AG09309 (cell line): ENCODE data around the gene TREML2.

ENCODE experiments used
- DNase-seq: peaks from one replicate; pipeline ENCODE4 v3.0.0-alpha.2; 2010; ENCODE audit warnings: low read depth
- H3K4me3 ChIP-seq: 2 replicates; pipeline ENCODE4 v1.5.1; 2011; ENCODE audit warnings: mild to moderate bottlenecking, low read depth, low read length, moderate library complexity; ENCODE audit not compliant: control insufficient read depth
- CTCF ChIP-seq: IDR thresholded peaks from 2 replicates; pipeline ENCODE4 v1.5.1; 2011; ENCODE audit warnings: mild to moderate bottlenecking, low read depth, low read length, inconsistent platforms; ENCODE audit not compliant: insufficient read depth, control insufficient read depth; ENCODE audit errors: missing control alignments

TREML2 gene

GRCh38 chr6:41224800-41225199 is 23.9 kb upstream of the TREML2 start:
- TF ChIP-seq CTCF: no peak
- no peak overlapping the region for H3K4me3 ChIP-seq
- no peak for DNase-seq

DNA sequence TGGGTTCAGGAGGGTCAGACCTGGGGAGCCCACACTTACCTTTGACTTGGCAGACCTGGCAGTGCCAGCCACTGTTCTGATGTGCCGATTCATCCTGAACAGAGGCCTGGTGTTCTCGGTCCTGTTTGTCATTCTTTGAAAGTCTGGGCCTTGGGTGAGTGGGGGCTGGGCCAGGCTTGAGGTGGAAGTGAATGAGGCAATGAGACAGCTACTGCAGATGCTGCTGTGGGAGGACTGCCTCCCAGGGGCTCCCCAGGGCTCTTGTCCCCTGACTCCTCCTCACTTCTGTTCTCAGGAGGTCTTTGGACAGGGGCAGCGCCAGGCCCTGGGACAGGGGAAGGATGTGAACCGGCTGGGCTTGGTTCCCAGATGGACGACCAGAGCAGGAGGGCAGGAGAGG is 21.6 kb upstream of the TREML2 start:
- no peak for DNase-seq
- TF ChIP-seq CTCF: no peak
- H3K4me3 ChIP-seq: no peak overlapping the region

DNA sequence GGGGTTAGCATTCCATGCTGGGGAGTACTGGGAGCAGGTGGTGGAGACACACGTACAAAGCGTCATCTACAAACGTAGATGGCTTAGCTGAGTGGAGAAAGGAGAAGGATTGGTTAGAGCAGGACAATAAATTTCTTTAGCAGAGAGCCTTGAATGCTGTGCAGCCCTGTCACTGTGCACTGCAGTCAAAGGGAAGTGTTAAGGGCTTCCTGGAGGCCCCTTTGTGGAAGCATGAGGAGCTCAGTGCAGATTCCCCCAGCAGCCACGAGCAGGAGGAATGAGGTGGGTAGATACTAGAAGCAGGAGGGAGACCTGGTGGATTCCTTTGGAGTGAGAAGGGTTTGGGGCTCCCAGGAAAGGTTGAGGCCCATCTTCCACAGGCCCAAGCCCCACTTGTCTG is 21.1 kb upstream of the TREML2 start:
- no peak for DNase-seq
- no peak overlapping the region for H3K4me3 ChIP-seq
- TF ChIP-seq CTCF: no peak

DNA sequence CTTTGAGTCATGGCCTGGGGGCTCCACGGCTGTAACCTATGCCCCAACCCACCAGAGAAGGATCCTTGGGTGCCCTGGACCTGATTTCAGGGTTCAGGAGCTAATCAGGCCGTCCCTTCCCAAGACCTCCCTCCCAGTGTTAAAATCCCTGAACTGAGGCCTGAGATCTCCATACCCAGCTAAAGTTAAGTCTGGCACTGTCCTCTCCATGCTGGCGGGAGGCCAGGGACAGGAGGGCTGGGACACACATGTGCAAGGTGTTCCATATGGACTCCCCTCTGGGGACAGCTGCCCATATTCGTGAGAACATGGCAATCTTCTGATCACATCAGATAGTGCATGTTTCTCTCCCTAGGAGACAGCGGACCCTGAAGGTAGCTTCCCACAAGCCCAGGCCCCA is 15.7 kb upstream of the TREML2 start:
- DNase-seq: no peak
- TF ChIP-seq CTCF: no peak
- no peak overlapping the region for H3K4me3 ChIP-seq

DNA sequence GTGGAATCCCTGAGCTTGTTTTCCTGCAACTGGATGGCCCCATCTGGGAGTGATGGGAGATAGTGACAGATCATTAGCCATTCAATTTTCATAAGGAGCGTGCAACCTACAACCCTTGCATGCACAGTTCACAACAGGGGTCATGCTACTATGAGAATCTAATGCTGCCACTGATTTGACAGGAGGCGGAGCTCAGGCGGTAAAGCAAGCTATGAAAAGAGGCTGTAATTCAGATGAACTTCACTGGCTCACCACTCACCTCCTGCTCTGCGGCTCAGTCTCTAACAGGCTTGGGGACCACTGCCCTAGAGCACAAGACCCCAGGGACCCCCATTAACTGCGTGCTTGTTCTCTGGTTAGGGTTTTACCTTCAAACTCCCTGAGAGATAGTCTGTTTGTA is 14.8 kb upstream of the TREML2 start:
- no peak for TF ChIP-seq CTCF
- no peak for DNase-seq
- H3K4me3 ChIP-seq: no peak overlapping the region

DNA sequence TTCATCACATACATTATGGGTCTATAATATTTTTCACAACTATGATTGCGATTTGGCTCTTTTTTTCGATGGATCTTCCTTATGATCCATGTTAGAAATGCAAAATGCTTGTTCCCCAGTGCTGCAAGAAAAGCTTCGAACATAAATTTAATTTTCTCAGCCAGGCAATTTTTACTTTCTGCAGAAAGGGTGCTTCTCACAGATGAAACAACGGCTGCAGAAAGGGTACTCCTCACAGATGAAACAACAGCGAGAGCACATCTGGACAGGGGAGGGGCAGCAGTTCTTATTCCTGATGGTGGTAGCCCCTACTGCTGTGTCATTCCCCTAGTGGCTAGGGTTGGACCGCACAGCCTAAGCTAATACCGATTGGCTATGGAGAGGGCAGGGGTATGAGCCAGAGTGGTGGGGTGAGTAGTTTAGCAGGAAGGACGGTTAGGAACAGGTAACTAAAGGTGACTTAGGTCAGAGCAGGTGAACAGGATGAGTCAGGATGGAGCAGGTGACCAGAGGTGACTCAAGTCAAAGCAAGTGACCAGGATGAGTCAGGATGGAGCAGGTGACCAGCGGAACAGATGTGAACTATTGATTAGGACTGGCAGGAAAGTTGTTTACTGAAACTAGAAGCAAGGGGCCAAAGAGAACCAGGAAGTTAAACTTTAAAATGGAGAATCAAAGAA is 13.8 kb upstream of the TREML2 start:
- TF ChIP-seq CTCF: no peak
- no peak for DNase-seq
- H3K4me3 ChIP-seq: no peak overlapping the region
